Body of pancreas (tissue), 4 donors: ENCODE data around the gene HEATR5A.

Experiments used
- CTCF ChIP-seq, 7 experiments: fragments of 450-650 bp in 4 of 7; fragments of 200-600 bp in 3 of 7; sonication (generic) in 3 of 7; IDR thresholded peaks; one replicate each; pipeline ENCODE4 v1.5.1; 2016 to 2019; ENCODE audit warnings: antibody characterized with exemption in 7 of 7
- POLR2A ChIP-seq, 3 donors: fragments of 450-650 bp; IDR thresholded peaks; one replicate each; pipeline ENCODE4 v1.6.1; 2016; ENCODE audit warnings: antibody characterized with exemption in 3 of 3, mild to moderate bottlenecking in 2 of 3

- TF ChIP-seq CTCF (IDR thresholded peaks at IDR 0.05) (no peak), POLR2A (IDR thresholded peaks at IDR 0.05) (no peak)
Observed at GRCh38 chr14:31268216-31268615, 152.1 kb downstream of the HEATR5A start.
